Esophagus squamous epithelium (tissue), 4 donors: ENCODE measurements around the gene ARHGAP32.

Source experiments
- CTCF ChIP-seq, 6 experiments: fragments of 450-650 bp in 4 of 6; fragments of 200-600 bp in 2 of 6; sonication (generic) in 2 of 6; IDR thresholded peaks; one replicate each; pipeline ENCODE4 v1.5.1; 2016 to 2019; ENCODE audit warnings: antibody characterized with exemption in 6 of 6, mild to moderate bottlenecking in 4 of 6, moderate library complexity in 4 of 6
- POLR2A ChIP-seq, 4 donors: fragments of 450-650 bp; IDR thresholded peaks; one replicate each; pipeline ENCODE4 v1.6.1; 2017; ENCODE audit warnings: antibody characterized with exemption in 4 of 4, mild to moderate bottlenecking in 4 of 4, moderate library complexity in 3 of 4

GRCh38 chr11:129208863-129209262 lies 16.7 kb upstream of the ARHGAP32 start:
- TF ChIP-seq CTCF (IDR thresholded peaks at IDR 0.05) (no peak), POLR2A (IDR thresholded peaks at IDR 0.05) (no peak)
